ENCODE results near the gene PHPT1. TPM values are rescaled to one million over a fixed set of nuclear protein-coding genes. Genes with fewer than 3 reads are reported as not detected.
A peak's percentile ranks its signal among the peaks of the same experiment; 100 is the strongest.

The PHPT1 gene
- polyA plus RNA-seq, 1 experiment, result 91.6 TPM

DNA sequence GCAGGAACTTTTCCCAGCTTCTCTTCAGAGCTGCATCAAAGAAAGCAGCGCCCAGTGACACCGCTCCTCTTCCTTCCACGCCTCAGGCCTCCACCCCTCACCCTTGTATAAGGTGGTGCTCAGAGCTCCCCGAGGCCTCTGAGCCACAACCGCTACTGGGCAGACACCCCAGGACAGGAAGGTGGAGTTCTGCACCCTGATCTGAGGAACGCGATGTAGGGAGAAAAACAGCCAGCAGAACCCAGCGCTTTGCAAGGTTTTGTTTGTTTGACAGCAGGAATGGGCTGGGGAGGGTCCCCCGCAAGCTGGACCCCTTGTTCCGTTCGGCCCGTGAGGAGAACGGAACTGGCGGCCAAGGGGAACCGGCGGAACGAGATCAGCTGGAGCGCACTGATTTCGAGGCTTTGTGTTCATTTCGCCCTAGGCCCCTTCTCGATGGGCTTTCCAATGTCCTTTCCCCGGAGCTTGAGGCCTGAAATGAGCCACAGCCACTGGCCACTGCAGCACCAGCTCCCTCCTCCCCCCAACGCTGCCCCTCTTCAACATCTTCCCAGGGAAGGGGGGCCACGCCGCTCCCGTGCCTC lies 12.8 kb downstream of the PHPT1 start:
- Histone ChIP-seq H3K27ac (ENCODE audit: low read depth, low read length) (no peak overlapping the region), H3K27me3 (ENCODE audit: control insufficient read depth, insufficient read depth, low read length) (no peaks in the 10 kb centered on the region), H3K9me3 (ENCODE audit: control insufficient read depth, insufficient read depth, low read length) (peaks cover 2% of the 10 kb centered on the region; the same call in 1 of the 2 replicates), H3K4me3 (ENCODE audit: low read depth, low read length) (no peak overlapping the region)
- CTCF ChIA-PET, result no interaction called here
- TF ChIP-seq, protein P1, sequence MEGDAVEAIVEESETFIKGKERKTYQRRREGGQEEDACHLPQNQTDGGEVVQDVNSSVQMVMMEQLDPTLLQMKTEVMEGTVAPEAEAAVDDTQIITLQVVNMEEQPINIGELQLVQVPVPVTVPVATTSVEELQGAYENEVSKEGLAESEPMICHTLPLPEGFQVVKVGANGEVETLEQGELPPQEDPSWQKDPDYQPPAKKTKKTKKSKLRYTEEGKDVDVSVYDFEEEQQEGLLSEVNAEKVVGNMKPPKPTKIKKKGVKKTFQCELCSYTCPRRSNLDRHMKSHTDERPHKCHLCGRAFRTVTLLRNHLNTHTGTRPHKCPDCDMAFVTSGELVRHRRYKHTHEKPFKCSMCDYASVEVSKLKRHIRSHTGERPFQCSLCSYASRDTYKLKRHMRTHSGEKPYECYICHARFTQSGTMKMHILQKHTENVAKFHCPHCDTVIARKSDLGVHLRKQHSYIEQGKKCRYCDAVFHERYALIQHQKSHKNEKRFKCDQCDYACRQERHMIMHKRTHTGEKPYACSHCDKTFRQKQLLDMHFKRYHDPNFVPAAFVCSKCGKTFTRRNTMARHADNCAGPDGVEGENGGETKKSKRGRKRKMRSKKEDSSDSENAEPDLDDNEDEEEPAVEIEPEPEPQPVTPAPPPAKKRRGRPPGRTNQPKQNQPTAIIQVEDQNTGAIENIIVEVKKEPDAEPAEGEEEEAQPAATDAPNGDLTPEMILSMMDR (IDR thresholded peaks at IDR 0.05; ENCODE audit: low read depth, low read length), result no peak
- POLR2A ChIA-PET, result interaction anchor here (0.9 kb wide), 1 partner anchor 13 kb away, joined by 3 read pairs; no protein-coding TSS in a partner anchor
- no peak for DNase-seq (ENCODE audit: low read depth, low spot score)

DNA sequence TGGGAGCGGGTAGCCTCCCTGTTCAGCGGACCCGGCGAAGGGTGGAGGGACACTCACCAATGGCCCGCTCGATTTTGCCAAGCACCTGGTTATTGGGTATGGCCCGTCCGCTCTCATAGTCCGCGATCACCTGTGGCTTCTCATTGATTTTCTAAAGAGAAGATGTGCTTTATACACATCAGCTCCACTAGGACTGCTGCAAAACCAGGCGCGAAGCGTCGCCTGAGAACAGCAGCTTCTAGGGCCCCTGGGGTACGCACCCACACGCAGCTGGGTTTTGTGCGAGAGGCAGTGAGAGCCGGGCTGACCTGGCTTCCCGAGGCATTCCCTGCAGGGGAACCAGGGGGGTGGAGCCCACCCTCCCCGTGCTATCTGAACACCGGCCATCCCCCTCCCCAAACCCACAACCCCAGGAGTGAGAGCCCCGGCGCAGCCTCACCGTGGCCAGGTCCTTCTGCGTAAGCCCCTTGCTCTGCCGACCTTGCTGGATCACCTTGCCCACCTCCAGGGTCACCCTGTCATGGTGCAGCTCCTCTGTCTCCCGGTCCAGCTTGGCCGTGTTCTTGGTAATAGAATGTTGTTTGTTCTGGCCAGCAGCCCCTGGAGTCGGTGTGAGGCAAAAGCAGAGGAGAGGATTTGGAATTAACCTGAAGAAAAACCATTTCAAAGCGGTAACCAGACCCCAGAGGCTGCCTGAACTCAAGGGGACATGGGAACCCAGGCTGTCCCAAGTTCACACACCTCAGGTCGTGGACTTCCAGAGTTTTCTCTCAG lies 13.8 kb downstream of the PHPT1 start:
- Histone ChIP-seq H3K9me3 (ENCODE audit: control insufficient read depth, insufficient read depth, low read length) (peaks cover 11% of the 10 kb centered on the region), H3K27ac (ENCODE audit: low read depth, low read length) (no peak overlapping the region), H3K4me3 (ENCODE audit: low read depth, low read length) (no peak overlapping the region), H3K27me3 (ENCODE audit: control insufficient read depth, insufficient read depth, low read length) (no peaks in the 10 kb centered on the region)
- ChIA-PET POLR2A (no interaction called here), CTCF (no interaction called here)
- TF ChIP-seq, protein P1 (IDR thresholded peaks at IDR 0.05; ENCODE audit: low read depth, low read length), result no peak
- no peak for DNase-seq (ENCODE audit: low read depth, low spot score)

DNA sequence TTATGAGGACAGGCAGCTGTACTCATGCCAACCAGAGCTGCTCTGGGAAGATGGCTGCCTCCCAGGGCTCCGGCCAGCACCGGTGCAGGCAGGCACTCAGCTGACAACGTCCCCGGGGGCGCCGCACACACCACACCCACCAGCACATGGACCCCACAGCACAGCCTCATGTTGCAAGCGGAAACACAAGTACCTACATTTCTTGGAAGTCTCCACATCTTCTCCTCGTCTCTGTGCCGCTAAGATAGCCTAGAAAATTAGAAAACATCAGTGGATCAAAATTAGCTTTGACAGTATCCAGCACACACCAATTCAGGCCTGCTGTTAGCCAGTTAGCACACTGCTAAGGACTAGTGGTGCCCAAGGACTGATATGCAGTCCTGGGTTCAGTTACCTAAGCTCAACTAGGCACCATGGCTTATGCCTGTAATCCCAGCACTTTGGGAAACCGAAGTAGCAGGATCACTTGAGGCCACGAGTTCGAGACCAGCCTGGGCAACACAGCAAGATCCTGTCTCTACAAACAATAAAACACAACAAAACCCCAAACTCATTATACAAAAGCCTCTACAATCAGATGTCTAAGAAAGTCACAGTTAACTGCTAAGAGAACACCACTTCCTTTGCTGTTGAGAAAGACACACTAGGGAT lies 14.5 kb downstream of the PHPT1 start:
- TF ChIP-seq, protein P1 (IDR thresholded peaks at IDR 0.05; ENCODE audit: low read depth, low read length), result no peak
- Histone ChIP-seq H3K27ac (ENCODE audit: low read depth, low read length) (no peak overlapping the region), H3K9me3 (ENCODE audit: control insufficient read depth, insufficient read depth, low read length) (peaks cover 18% of the 10 kb centered on the region), H3K27me3 (ENCODE audit: control insufficient read depth, insufficient read depth, low read length) (no peaks in the 10 kb centered on the region), H3K4me3 (ENCODE audit: low read depth, low read length) (no peak overlapping the region)
- DNase-seq (ENCODE audit: low read depth, low spot score), result no peak
- POLR2A ChIA-PET, result no interaction called here
- CTCF ChIA-PET, result no interaction called here

DNA sequence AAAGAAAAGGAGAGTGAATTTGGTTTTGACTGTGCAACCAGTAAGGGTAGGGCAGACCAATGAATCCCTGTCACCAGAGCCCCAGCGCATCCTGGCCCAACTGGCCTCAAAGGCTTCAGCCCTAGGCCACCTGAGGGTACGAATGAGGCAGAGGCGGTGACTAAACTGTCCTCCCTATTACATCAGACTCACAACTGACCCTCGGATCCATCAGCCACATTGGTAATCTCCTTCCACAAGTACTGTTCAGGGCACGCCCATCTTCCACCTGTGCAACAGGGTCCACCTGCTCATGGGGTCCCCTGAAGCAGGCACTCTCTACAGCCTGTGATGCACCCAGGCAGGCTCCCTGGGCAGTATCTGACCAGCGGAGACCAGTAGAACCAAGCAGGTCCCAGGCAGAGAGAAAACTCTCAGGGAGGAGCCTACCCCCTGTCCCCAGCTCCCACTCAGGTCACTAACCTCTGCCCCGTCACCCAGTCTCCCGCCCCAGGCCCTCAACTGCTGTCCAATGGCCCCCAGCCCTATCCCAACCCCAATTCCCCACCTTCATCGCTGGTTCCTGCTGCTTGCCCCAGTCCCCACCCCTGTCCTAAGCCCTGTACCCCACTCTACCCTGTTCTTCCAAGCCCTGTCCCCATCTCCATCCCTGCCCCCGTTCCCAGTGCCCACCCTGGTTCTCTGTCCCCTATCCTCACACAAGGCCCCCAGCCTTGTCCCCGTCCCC lies 16.0 kb downstream of the PHPT1 start:
- POLR2A ChIA-PET, result no interaction called here
- Histone ChIP-seq H3K4me3 (ENCODE audit: low read depth, low read length) (peak overlapping the region; percentile 90), H3K27ac (ENCODE audit: low read depth, low read length) (peak overlapping the region; percentile 2), H3K27me3 (ENCODE audit: control insufficient read depth, insufficient read depth, low read length) (no peaks in the 10 kb centered on the region), H3K9me3 (ENCODE audit: control insufficient read depth, insufficient read depth, low read length) (peaks cover 24% of the 10 kb centered on the region)
- TF ChIP-seq, protein P1 (IDR thresholded peaks at IDR 0.05; ENCODE audit: low read depth, low read length), result no peak
- DNase-seq (ENCODE audit: low read depth, low spot score), result no peak
- CTCF ChIA-PET, result no interaction called here
